ENCODE results near the gene POLA1.

DNA sequence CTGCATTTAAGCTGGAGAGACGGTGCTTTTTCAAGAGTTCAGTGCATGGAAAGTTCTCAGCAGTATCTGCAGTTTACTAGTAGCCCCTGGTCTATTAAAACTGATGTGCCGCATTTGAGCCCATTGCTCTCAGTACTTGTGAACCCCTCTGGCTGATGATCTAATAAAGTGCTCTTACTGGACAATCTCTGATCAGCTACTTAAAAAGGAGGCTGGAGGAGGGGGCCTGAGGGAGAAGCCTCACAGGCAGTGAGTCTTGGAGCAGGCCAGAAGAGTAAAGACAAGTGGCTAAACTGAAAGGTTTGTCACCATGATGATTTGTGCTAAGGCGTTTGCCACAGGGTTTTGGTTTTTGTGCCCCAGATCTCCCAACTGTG is 183.6 kb downstream of the POLA1 start:
- no peak for TF ChIP-seq ZNF274 (IDR thresholded peaks at IDR 0.05; ENCODE audit: low read depth, low read length)
- no peak for TF ChIP-seq YY1 (IDR thresholded peaks at IDR 0.05; ENCODE audit: insufficient read depth, insufficient read length)

All from NT2/D1 (cell line).